IMR-90 (cell line): ENCODE measurements around the gene OGT. TPM values are rescaled to one million over a fixed set of nuclear protein-coding genes. Genes with fewer than 3 reads are reported as not detected.

Source experiments
- ATAC-seq: fragments of 200-7000 bp; cut with Tn5 transposase; 2 replicates; pipeline ENCODE4 v1.9.1; 2020; ENCODE audit warnings: low read depth, mild to moderate bottlenecking, moderate library complexity
- BruUV-seq: library from RNA; stranded (reverse); fragments of 400-500 nt; replicated peaks from 2 replicates; lab custom pipeline; 2021; lab: Mats Ljungman, UMichigan
- CTCF ChIA-PET: fragments of 300-600 bp; formaldehyde crosslinking; extraction: SDS; loops from one replicate; lab custom pipeline; 2021; ENCODE audit warnings: antibody characterized with exemption; lab: Yijun Ruan, JAX
- POLR2A ChIA-PET: fragments of 300-600 bp; sonication (Branson Sonifier 250); formaldehyde crosslinking; loops from one replicate; lab custom pipeline; 2022; ENCODE audit warnings: antibody characterized with exemption; ENCODE audit not compliant: unreplicated experiment; lab: Charles Lee
- DNase-seq: peaks from one replicate; pipeline ENCODE4 v3.0.0; 2013
- H2AFZ ChIP-seq: replicated peaks from 2 replicates; pipeline ENCODE3; 2013; ENCODE audit warnings: low read length, mild to moderate bottlenecking; ENCODE audit not compliant: poor library complexity
- H2AK5ac ChIP-seq: 2 replicates; pipeline ENCODE4 v1.6.1; 2013; ENCODE audit warnings: low read depth, low read length, inconsistent platforms
- H2AK9ac ChIP-seq: replicated peaks from 2 replicates; pipeline ENCODE3; 2013; ENCODE audit warnings: mild to moderate bottlenecking, low read depth, low read length, moderate library complexity; ENCODE audit not compliant: poor library complexity
- H2BK120ac ChIP-seq: 2 replicates; pipeline ENCODE4 v1.6.1; 2013; ENCODE audit warnings: low read depth, low read length, inconsistent platforms
- H2BK15ac ChIP-seq: 3 replicates; pipeline ENCODE4 v1.6.1; 2013; ENCODE audit warnings: low read depth, low read length, inconsistent platforms
- H2BK20ac ChIP-seq: 2 replicates; pipeline ENCODE4 v1.6.1; 2013; ENCODE audit warnings: low read depth, mild to moderate bottlenecking, inconsistent platforms, low read length, moderate library complexity
- H2BK5ac ChIP-seq: 2 replicates; pipeline ENCODE4 v1.6.1; 2013; ENCODE audit warnings: mild to moderate bottlenecking, low read depth, low read length, inconsistent platforms; ENCODE audit not compliant: poor library complexity, severe bottlenecking
- H3K14ac ChIP-seq: replicated peaks from 2 replicates; pipeline ENCODE4 v1.6.1; 2013; ENCODE audit warnings: low read depth, low read length, inconsistent platforms
- H3K18ac ChIP-seq: 2 replicates; pipeline ENCODE4 v1.6.1; 2013; ENCODE audit warnings: low read depth, low read length, control low read depth
- H3K23ac ChIP-seq: 2 replicates; pipeline ENCODE4 v1.6.1; 2013; ENCODE audit warnings: low read depth, low read length, inconsistent platforms
- H3K27ac ChIP-seq: 2 replicates; pipeline ENCODE4 v1.5.1; 2013; ENCODE audit warnings: mild to moderate bottlenecking, control low read depth, low read length; ENCODE audit not compliant: insufficient read depth
- H3K27me3 ChIP-seq: 2 replicates; pipeline ENCODE4 v1.6.1; 2013; ENCODE audit warnings: low read length; ENCODE audit not compliant: control insufficient read depth, insufficient read depth
- H3K36me3 ChIP-seq: 2 replicates; pipeline ENCODE4 v1.6.1; 2013; ENCODE audit warnings: low read length, mixed read lengths; ENCODE audit not compliant: control insufficient read depth, insufficient read depth
- H3K4ac ChIP-seq: 2 replicates; pipeline ENCODE4 v1.6.1; 2013; ENCODE audit warnings: low read depth, low read length, inconsistent platforms
- H3K4me1 ChIP-seq: 2 replicates; pipeline ENCODE4 v1.6.1; 2013; ENCODE audit warnings: low read length, mixed read lengths; ENCODE audit not compliant: control insufficient read depth, insufficient read depth
- H3K4me2 ChIP-seq: 2 replicates; pipeline ENCODE4 v1.6.1; 2013; ENCODE audit warnings: low read depth, mild to moderate bottlenecking, control low read depth, low read length, moderate library complexity
- H3K4me3 ChIP-seq: 2 replicates; pipeline ENCODE4 v1.5.1; 2013; ENCODE audit warnings: low read depth, mild to moderate bottlenecking, control low read depth, low read length, moderate library complexity; ENCODE audit not compliant: insufficient read depth
- H3K56ac ChIP-seq: 2 replicates; pipeline ENCODE4 v1.6.1; 2013; ENCODE audit warnings: low read length, inconsistent platforms; ENCODE audit not compliant: insufficient read depth; ENCODE audit errors: extremely low read depth
- H3K79me1 ChIP-seq, 2 experiments: 2 replicates each; pipeline ENCODE4 v1.6.1; 2013; ENCODE audit warnings: low read length in 2 of 2, inconsistent platforms in 1 of 2, low read depth in 1 of 2
- H3K9ac ChIP-seq: 2 replicates; pipeline ENCODE4 v1.6.1; 2013; ENCODE audit warnings: low read depth, low read length, control low read depth
- H3K9me1 ChIP-seq: 2 replicates; pipeline ENCODE4 v1.6.1; 2013; ENCODE audit warnings: low read length, inconsistent platforms; ENCODE audit not compliant: insufficient read depth
- H3K9me3 ChIP-seq: 2 replicates; pipeline ENCODE4 v1.6.1; 2013; ENCODE audit warnings: low read length; ENCODE audit not compliant: control insufficient read depth, insufficient read depth
- H4K20me1 ChIP-seq: 2 replicates; pipeline ENCODE4 v1.6.1; 2013; ENCODE audit warnings: low read length, inconsistent platforms; ENCODE audit not compliant: insufficient read depth
- H4K5ac ChIP-seq: 2 replicates; pipeline ENCODE4 v1.6.1; 2013; ENCODE audit warnings: mild to moderate bottlenecking, low read depth, low read length, control low read depth
- H4K8ac ChIP-seq, 2 experiments: 2 replicates each; pipeline ENCODE4 v1.6.1; 2013; ENCODE audit warnings: low read depth in 2 of 2, low read length in 2 of 2, control low read depth in 1 of 2, inconsistent platforms in 1 of 2
- H4K91ac ChIP-seq: 2 replicates; pipeline ENCODE4 v1.6.1; 2013; ENCODE audit warnings: low read depth, low read length, inconsistent platforms; ENCODE audit not compliant: insufficient read depth
- BHLHE40 ChIP-seq: fragments of 150-350 bp; IDR thresholded peaks from 2 replicates; pipeline ENCODE4 v1.6.1; 2016; ENCODE audit warnings: mild to moderate bottlenecking, low read depth, low read length
- CEBPB ChIP-seq: IDR thresholded peaks from 2 replicates; pipeline ENCODE4 v1.6.1; 2012; ENCODE audit warnings: low read depth, low read length, improper control_type of control experiment
- CHD1 ChIP-seq: IDR thresholded peaks from 2 replicates; pipeline ENCODE4 v1.6.1; 2012; ENCODE audit warnings: low read depth, low read length, improper control_type of control experiment
- CTCF ChIP-seq: conservative IDR thresholded peaks from 2 replicates; pipeline ENCODE4 v1.5.1; 2012; ENCODE audit warnings: mild to moderate bottlenecking, low read depth, low read length, improper control_type of control experiment
- ELK1 ChIP-seq: fragments of 150-350 bp; IDR thresholded peaks from 2 replicates; pipeline ENCODE4 v1.6.1; 2016; ENCODE audit warnings: low read depth, mild to moderate bottlenecking, low read length, moderate library complexity, borderline replicate concordance
- FOS ChIP-seq: fragments of 150-350 bp; IDR thresholded peaks from 2 replicates; pipeline ENCODE4 v1.6.1; 2016; ENCODE audit warnings: low read depth, low read length
- MAFK ChIP-seq: IDR thresholded peaks from 2 replicates; pipeline ENCODE4 v1.6.1; 2012; ENCODE audit warnings: low read depth, low read length, improper control_type of control experiment
- MAZ ChIP-seq: IDR thresholded peaks from 2 replicates; pipeline ENCODE4 v1.6.1; 2012; ENCODE audit warnings: low read depth, mild to moderate bottlenecking, low read length, improper control_type of control experiment, moderate library complexity, borderline replicate concordance
- MXI1 ChIP-seq: IDR thresholded peaks from 2 replicates; pipeline ENCODE4 v1.6.1; 2012; ENCODE audit warnings: low read depth, mild to moderate bottlenecking, low read length, moderate library complexity, borderline replicate concordance
- NFE2L2 ChIP-seq: fragments of 150-350 bp; IDR thresholded peaks from 2 replicates; pipeline ENCODE4 v1.6.1; 2016; ENCODE audit warnings: low read depth, mild to moderate bottlenecking, low read length
- POLR2A ChIP-seq: IDR thresholded peaks from 2 replicates; pipeline ENCODE4 v1.6.1; 2012; ENCODE audit warnings: mild to moderate bottlenecking, low read depth, low read length
- RAD21 ChIP-seq: IDR thresholded peaks from 2 replicates; pipeline ENCODE4 v1.6.1; 2012; ENCODE audit warnings: low read length, improper control_type of control experiment
- RCOR1 ChIP-seq: IDR thresholded peaks from 2 replicates; pipeline ENCODE4 v1.6.1; 2012; ENCODE audit warnings: mild to moderate bottlenecking, low read length, improper control_type of control experiment; ENCODE audit not compliant: insufficient replicate concordance
- RFX5 ChIP-seq: IDR thresholded peaks from 2 replicates; pipeline ENCODE4 v1.8.0; 2012; ENCODE audit warnings: low read depth, mild to moderate bottlenecking, low read length, moderate library complexity
- SMC3 ChIP-seq: fragments of 150-350 bp; IDR thresholded peaks from 2 replicates; pipeline ENCODE4 v1.6.1; 2016; ENCODE audit warnings: low read depth, mild to moderate bottlenecking, antibody characterized with exemption, low read length, moderate library complexity
- USF2 ChIP-seq: fragments of 150-350 bp; IDR thresholded peaks from 2 replicates; pipeline ENCODE4 v1.6.1; 2017; ENCODE audit warnings: mild to moderate bottlenecking, antibody characterized with exemption, low read length, low read depth
- WGBS, 2 experiments: methylation state at CpG; one replicate each; pipeline versions ENCODE4 v1.1.5 to v1.1.7; 2013; ENCODE audit warnings: missing lambda C conversion rate in 2 of 2; ENCODE audit not compliant: insufficient read length in 1 of 2; ENCODE audit errors: extremely low coverage in 2 of 2; 5-methylcytosine and 5-hydroxymethylcytosine counted together
- dilution Hi-C: fragments of 300-500 bp; cut with HindIII; formaldehyde crosslinking; loops from one replicate; pipeline ENCODE4 v1.14.3; 2018; ENCODE audit warnings: low sequenced_read_pairs; ENCODE audit not compliant: unreplicated experiment
- in situ Hi-C: fragments of 300-500 bp; cut with MboI; formaldehyde crosslinking; loops from 3 replicates; pipeline ENCODE4 v1.14.3; 2019; ENCODE audit warnings: low sequenced_read_pairs, inconsistent platforms, mixed read lengths
- intact Hi-C: fragments of 100-400 bp; cut with micrococcal nuclease; formaldehyde crosslinking; loops from 2 replicates; pipeline ENCODE4 v1.10.0; 2022
- polyA plus RNA-seq, 3 experiments: library from polyadenylated mRNA; depleted of rRNA; stranded (reverse); fragments of >200 nt; gene quantifications; 2 replicates each; pipeline ENCODE4 v1.2.3, GENCODE V29; 2012; ENCODE audit warnings: low replicate concordance in 1 of 3
- total RNA-seq: library from RNA; depleted of rRNA; stranded (reverse); fragments of >200 nt; gene quantifications from 2 replicates; pipeline ENCODE4 v1.2.3, GENCODE V29; 2012

Gene OGT
- total and polyA plus RNA-seq, 2 of the 4 experiments (the other 2 are of a cell fraction), result 80.7 to 113 TPM

GRCh38 chrX:71625471-71625870 is 92.6 kb downstream of the OGT start:
- ATAC-seq, result no peak
- H4K20me1 ChIP-seq, result no peaks in the 10 kb centered on the region
- peaks cover 6% of the 10 kb centered on the region for H3K27me3 ChIP-seq
- H4K8ac ChIP-seq, result no peak overlapping the region
- H3K79me1 ChIP-seq, result no peaks in the 10 kb centered on the region
- intact Hi-C loops, result no loop called here
- H3K9me3 ChIP-seq, result no peaks in the 10 kb centered on the region
- H3K4ac ChIP-seq, result no peak overlapping the region
- H3K56ac ChIP-seq, result no peak overlapping the region
- no peak overlapping the region for H3K23ac ChIP-seq
- H4K5ac ChIP-seq, result no peak overlapping the region
- no peak overlapping the region for H3K4me2 ChIP-seq
- CTCF ChIA-PET, result interaction anchor here (0.5 kb wide), 1 partner anchor 394 kb away, joined by 3 read pairs; no protein-coding TSS in a partner anchor
- no peak overlapping the region for H2AFZ ChIP-seq
- H2BK20ac ChIP-seq, result no peak overlapping the region
- DNase-seq, result no peak
- H2BK5ac ChIP-seq, result no peak overlapping the region
- dilution Hi-C loops, result no loop called here
- no peak overlapping the region for H4K91ac ChIP-seq
- no peak overlapping the region for H2AK9ac ChIP-seq
- no peaks in the 10 kb centered on the region; the same call in 1 of the 2 replicates for H3K4me1 ChIP-seq
- no peak overlapping the region for H2BK120ac ChIP-seq
- H3K36me3 ChIP-seq, result no peaks in the 10 kb centered on the region
- H3K27ac ChIP-seq, result no peak overlapping the region
- no TSS peak for BruUV-seq
- POLR2A ChIA-PET, result no interaction called here
- no peak overlapping the region for H3K18ac ChIP-seq
- H3K9ac ChIP-seq, result no peak overlapping the region
- H2AK5ac ChIP-seq, result no peak overlapping the region
- H2BK15ac ChIP-seq, result no peak overlapping the region
- no peak overlapping the region for H3K4me3 ChIP-seq
- WGBS, 2 experiments, result 100% methylated on average over 1 of the region's 5 CpGs; no CpG with 5 or more reads in 1 of the 2 experiments
- TF ChIP-seq RAD21 (no peak), RCOR1 (no peak), MAZ (no peak), USF2 (no peak), ELK1 (no peak), RFX5 (no peak), FOS (no peak), CTCF (no peak), CHD1 (no peak), MAFK (no peak), CEBPB (no peak), NFE2L2 (no peak), POLR2A (no peak), BHLHE40 (no peak), SMC3 (no peak), MXI1 (no peak)
- H3K14ac ChIP-seq, result no peak overlapping the region
- in situ Hi-C loops, result loop anchor here (25.0 kb wide), 1 partner anchor 863 kb away; no protein-coding TSS in a partner anchor
- H3K9me1 ChIP-seq, result no peaks in the 10 kb centered on the region
